Trophoblast cell (in vitro differentiated cells and primary cell): ENCODE results near the gene ZNF726.

ENCODE experiments used
- DNase-seq, 2 donors: peaks; one replicate each; pipeline ENCODE4 v3.0.0-alpha.2; 2016
- H2AFZ ChIP-seq: 2 replicates; pipeline ENCODE4 v1.6.1; 2013; ENCODE audit warnings: low read length, moderate library complexity, mild to moderate bottlenecking; ENCODE audit not compliant: insufficient read depth, poor library complexity
- H2AK5ac ChIP-seq: 2 replicates; pipeline ENCODE4 v1.6.1; 2013; ENCODE audit warnings: mild to moderate bottlenecking, low read length
- H2BK120ac ChIP-seq: 2 replicates; pipeline ENCODE4 v1.6.1; 2013; ENCODE audit warnings: low read length, mild to moderate bottlenecking, moderate library complexity; ENCODE audit not compliant: insufficient read depth, poor library complexity
- H2BK12ac ChIP-seq: 2 replicates; pipeline ENCODE4 v1.6.1; 2013; ENCODE audit warnings: mild to moderate bottlenecking, low read length, moderate library complexity
- H2BK5ac ChIP-seq: 2 replicates; pipeline ENCODE4 v1.6.1; 2013; ENCODE audit warnings: low read length, low read depth, moderate library complexity, mild to moderate bottlenecking; ENCODE audit not compliant: poor library complexity
- H3K14ac ChIP-seq: 2 replicates; pipeline ENCODE4 v1.6.1; 2013; ENCODE audit warnings: mild to moderate bottlenecking, low read length
- H3K18ac ChIP-seq: 2 replicates; pipeline ENCODE4 v1.6.1; 2013; ENCODE audit warnings: mild to moderate bottlenecking, low read length
- H3K23ac ChIP-seq: 2 replicates; pipeline ENCODE4 v1.6.1; 2013; ENCODE audit warnings: low read length
- H3K27ac ChIP-seq: 2 replicates; pipeline ENCODE4 v1.5.1; 2013; ENCODE audit warnings: low read depth, mild to moderate bottlenecking, inconsistent platforms, low read length, moderate library complexity
- H3K27me3 ChIP-seq: 2 replicates; pipeline ENCODE4 v1.6.1; 2013; ENCODE audit warnings: inconsistent platforms, mild to moderate bottlenecking, low read length, moderate library complexity; ENCODE audit not compliant: insufficient read depth
- H3K36me3 ChIP-seq, 2 experiments: 1 replicate in 1 of 2; 2 replicates in 1 of 2; pipeline ENCODE4 v1.6.1; 2013; ENCODE audit warnings: low read length in 2 of 2, mild to moderate bottlenecking in 2 of 2, moderate library complexity in 1 of 2; ENCODE audit not compliant: insufficient read depth in 2 of 2, control insufficient read depth in 1 of 2
- H3K4ac ChIP-seq: 2 replicates; pipeline ENCODE4 v1.6.1; 2013; ENCODE audit warnings: low read depth, mild to moderate bottlenecking, low read length, moderate library complexity
- H3K4me1 ChIP-seq, 2 experiments: 1 replicate in 1 of 2; 2 replicates in 1 of 2; pipeline ENCODE4 v1.6.1; 2013; ENCODE audit warnings: low read length in 2 of 2, mild to moderate bottlenecking in 2 of 2, moderate library complexity in 1 of 2; ENCODE audit not compliant: insufficient read depth in 2 of 2, control insufficient read depth in 1 of 2
- H3K4me2 ChIP-seq: 2 replicates; pipeline ENCODE4 v1.6.1; 2013; ENCODE audit warnings: inconsistent platforms, mild to moderate bottlenecking, low read length, moderate library complexity
- H3K4me3 ChIP-seq: 2 replicates; pipeline ENCODE4 v1.5.1; 2013; ENCODE audit warnings: mild to moderate bottlenecking, low read depth, low read length, inconsistent platforms
- H3K79me1 ChIP-seq: one replicate; pipeline ENCODE4 v1.6.1; 2013; ENCODE audit warnings: low read length
- H3K79me2 ChIP-seq: 2 replicates; pipeline ENCODE4 v1.6.1; 2013; ENCODE audit warnings: low read length, mild to moderate bottlenecking; ENCODE audit not compliant: control insufficient read depth, insufficient read depth, poor library complexity
- H3K9ac ChIP-seq: 2 replicates; pipeline ENCODE4 v1.6.1; 2013; ENCODE audit warnings: mild to moderate bottlenecking, low read length
- H3K9me3 ChIP-seq: 2 replicates; pipeline ENCODE4 v1.6.1; 2013; ENCODE audit warnings: low read depth, mild to moderate bottlenecking, control low read depth, inconsistent platforms, low read length; ENCODE audit not compliant: insufficient read depth
- H4K12ac ChIP-seq: 2 replicates; pipeline ENCODE4 v1.6.1; 2013; ENCODE audit warnings: low read depth, mild to moderate bottlenecking, low read length, moderate library complexity
- H4K8ac ChIP-seq: 2 replicates; pipeline ENCODE4 v1.6.1; 2013; ENCODE audit warnings: low read depth, mild to moderate bottlenecking, low read length, moderate library complexity
- H4K91ac ChIP-seq: one replicate; pipeline ENCODE4 v1.6.1; 2013; ENCODE audit warnings: low read depth, mild to moderate bottlenecking, low read length, moderate library complexity
- WGBS: extraction: QIAGEN DNeasy Blood & Tissue Kit; methylation state at CpG from one replicate; pipeline ENCODE4 v1.1.7; 2013; ENCODE audit warnings: missing lambda C conversion rate; ENCODE audit not compliant: insufficient read length, insufficient coverage; ENCODE audit errors: extremely low coverage; 5-methylcytosine and 5-hydroxymethylcytosine counted together

ZNF726 gene

DNA sequence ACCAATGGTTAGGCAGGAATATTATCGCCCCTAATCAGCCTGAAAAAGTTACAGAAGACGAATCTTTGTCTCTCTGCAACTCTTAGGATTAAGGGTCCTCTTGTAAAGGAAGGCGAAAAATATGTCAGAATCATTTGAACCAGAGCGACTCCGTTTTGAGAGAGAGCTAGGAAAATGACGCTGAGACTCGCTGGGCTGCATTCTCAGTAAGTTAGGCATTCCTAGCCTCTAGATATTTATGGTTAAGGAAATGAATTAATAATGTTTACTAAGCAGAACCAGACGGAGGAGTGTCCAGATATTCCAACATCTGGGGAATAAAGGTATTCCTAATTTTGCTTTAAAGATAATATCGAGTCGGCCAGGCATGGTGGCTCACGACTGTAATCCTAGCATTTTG lies 755 bp upstream of the ZNF726 start:
- H3K9me3 ChIP-seq = peaks cover 15% of the 10 kb centered on the region
- H3K4ac ChIP-seq = no peak overlapping the region
- no peak overlapping the region for H3K4me2 ChIP-seq
- H3K27ac ChIP-seq = no peak overlapping the region
- no peak overlapping the region for H2AK5ac ChIP-seq
- no peak overlapping the region for H4K8ac ChIP-seq
- H3K23ac ChIP-seq = no peak overlapping the region
- no peak overlapping the region for H2BK120ac ChIP-seq
- no peak overlapping the region for H3K4me3 ChIP-seq
- WGBS = no CpG with 5 or more reads among the region's 11 CpGs
- no peaks in the 10 kb centered on the region for H3K27me3 ChIP-seq
- H3K9ac ChIP-seq = no peak overlapping the region
- no peak overlapping the region for H2AFZ ChIP-seq
- peaks cover 2% of the 10 kb centered on the region for H3K79me1 ChIP-seq
- H2BK12ac ChIP-seq = no peak overlapping the region
- DNase-seq = peak; percentile 59 to 80
- H3K36me3 ChIP-seq = no peaks in the 10 kb centered on the region
- no peak overlapping the region for H2BK5ac ChIP-seq
- no peak overlapping the region for H4K91ac ChIP-seq
- no peaks in the 10 kb centered on the region for H3K4me1 ChIP-seq
- H4K12ac ChIP-seq = no peak overlapping the region
- peaks cover 2% of the 10 kb centered on the region for H3K79me2 ChIP-seq
- H3K18ac ChIP-seq = no peak overlapping the region
- H3K14ac ChIP-seq = no peak overlapping the region

GRCh38 chr19:23916991-23917390 lies 2.3 kb downstream of the ZNF726 start:
- Histone ChIP-seq H2AFZ (no peak overlapping the region), H3K9me3 (peaks cover 9% of the 10 kb centered on the region), H3K4ac (no peak overlapping the region), H2BK5ac (no peak overlapping the region), H3K9ac (no peak overlapping the region), H2BK120ac (no peak overlapping the region), H4K91ac (no peak overlapping the region), H3K4me3 (no peak overlapping the region), H3K36me3 (peaks cover 1% of the 10 kb centered on the region in 2 experiments), H3K4me2 (no peak overlapping the region), H3K23ac (no peak overlapping the region), H3K18ac (no peak overlapping the region), H3K27me3 (no peaks in the 10 kb centered on the region), H4K12ac (no peak overlapping the region), H3K4me1 (no peaks in the 10 kb centered on the region), H3K14ac (no peak overlapping the region), H3K79me1 (peaks cover 2% of the 10 kb centered on the region), H3K27ac (no peak overlapping the region), H2AK5ac (no peak overlapping the region), H3K79me2 (peaks cover 2% of the 10 kb centered on the region), H4K8ac (no peak overlapping the region), H2BK12ac (no peak overlapping the region)
- DNase-seq = peak in 1 of 2 donors; percentile 25

- no peak overlapping the region for H3K4me3 ChIP-seq
- H3K14ac ChIP-seq = no peak overlapping the region
- H2BK120ac ChIP-seq = no peak overlapping the region
- H3K36me3 ChIP-seq = peaks cover 1 to 4% of the 10 kb centered on the region in 2 experiments
- no peak overlapping the region for H2AFZ ChIP-seq
- H3K79me1 ChIP-seq = peaks cover 2% of the 10 kb centered on the region
- H3K27ac ChIP-seq = no peak overlapping the region
- H2BK12ac ChIP-seq = no peak overlapping the region
- H3K23ac ChIP-seq = no peak overlapping the region
- H3K4ac ChIP-seq = no peak overlapping the region
- H3K9me3 ChIP-seq = peaks cover 9% of the 10 kb centered on the region
- no peaks in the 10 kb centered on the region for H3K27me3 ChIP-seq
- H3K4me2 ChIP-seq = no peak overlapping the region
- WGBS = no CpG with 5 or more reads among the region's 5 CpGs
- H3K79me2 ChIP-seq = peaks cover 2% of the 10 kb centered on the region
- H3K4me1 ChIP-seq = no peaks in the 10 kb centered on the region
- peak; percentile 42 to 56 for DNase-seq
- H4K8ac ChIP-seq = no peak overlapping the region
- no peak overlapping the region for H2BK5ac ChIP-seq
- no peak overlapping the region for H2AK5ac ChIP-seq
- no peak overlapping the region for H4K91ac ChIP-seq
- H3K18ac ChIP-seq = no peak overlapping the region
- H3K9ac ChIP-seq = no peak overlapping the region
- H4K12ac ChIP-seq = no peak overlapping the region
Observed at GRCh38 chr19:23917856-23918255, 3.2 kb downstream of the ZNF726 start.

DNA sequence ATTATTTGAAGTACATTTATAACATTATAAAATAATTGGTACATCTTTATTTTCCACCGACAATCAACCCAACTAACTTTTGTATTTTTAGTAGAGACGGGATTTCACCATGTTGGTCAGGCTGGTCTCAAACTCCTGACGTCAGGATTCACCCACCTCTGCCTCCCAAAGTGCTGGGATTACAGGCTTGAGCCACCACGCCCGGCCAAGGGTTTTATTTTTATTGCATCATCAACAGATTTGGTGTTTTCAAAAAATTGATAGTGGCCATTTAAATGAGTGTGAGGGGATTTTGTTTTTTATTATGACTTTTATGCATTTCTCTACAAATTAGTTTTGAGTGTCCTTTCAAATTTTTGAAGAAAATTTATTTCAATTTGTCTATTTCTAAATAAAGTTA lies 10.6 kb downstream of the ZNF726 start:
- Histone ChIP-seq H3K36me3 (peaks cover under 1 to 9% of the 10 kb centered on the region in 2 experiments), H4K12ac (no peak overlapping the region), H3K27ac (no peak overlapping the region), H3K9ac (no peak overlapping the region), H2BK12ac (no peak overlapping the region), H3K79me1 (no peaks in the 10 kb centered on the region), H3K4me2 (no peak overlapping the region), H3K4ac (no peak overlapping the region), H2AK5ac (no peak overlapping the region), H2AFZ (no peak overlapping the region), H3K4me3 (no peak overlapping the region), H2BK5ac (no peak overlapping the region), H3K9me3 (peaks cover under 1% of the 10 kb centered on the region), H3K18ac (no peak overlapping the region), H3K23ac (no peak overlapping the region), H4K91ac (no peak overlapping the region), H3K14ac (no peak overlapping the region), H2BK120ac (no peak overlapping the region), H3K27me3 (no peaks in the 10 kb centered on the region), H3K79me2 (no peaks in the 10 kb centered on the region), H4K8ac (no peak overlapping the region), H3K4me1 (no peaks in the 10 kb centered on the region)
- no CpG with 5 or more reads among the region's 5 CpGs for WGBS
- no peak for DNase-seq
